NCI-H526 (cell line): ENCODE measurements around the gene MAK.
"Not testable (repeated sequence)": the region's sequence is repeated elsewhere in the genome, so short reads cannot be mapped to it uniquely, and the experiment has no call there.

Experiments used
- DNase-seq, 2 experiments: peaks; one replicate each; lab custom pipeline; 2025; lab: John Stamatoyannopoulos, UW

MAK gene

DNA sequence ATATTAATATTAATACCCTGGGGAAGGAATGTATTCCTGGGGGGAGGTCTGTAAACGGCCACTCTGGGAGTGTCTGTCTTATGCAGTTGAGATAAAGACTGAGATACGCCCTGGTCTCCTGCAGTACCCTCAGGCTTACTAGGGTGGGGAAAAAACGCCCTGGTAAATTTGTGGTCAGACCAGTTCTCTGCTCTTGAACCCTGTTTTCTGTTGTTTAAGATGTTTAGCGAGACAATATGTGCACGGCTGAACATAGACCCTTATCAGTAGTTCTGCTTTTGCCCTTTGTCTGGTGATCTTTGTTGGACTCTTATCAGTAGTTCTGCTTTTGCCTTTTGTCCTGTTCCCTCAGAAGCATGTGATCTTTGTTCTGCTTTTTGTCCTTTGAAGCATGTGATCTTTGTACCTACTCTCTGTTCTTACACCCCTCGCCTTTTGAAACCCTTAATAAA lies 15.5 kb upstream of the MAK start:
- not testable (repeated sequence) for DNase-seq

GRCh38 chr6:10852361-10852960 lies 14.1 kb upstream of the MAK start:
- DNase-seq: no peak

DNA sequence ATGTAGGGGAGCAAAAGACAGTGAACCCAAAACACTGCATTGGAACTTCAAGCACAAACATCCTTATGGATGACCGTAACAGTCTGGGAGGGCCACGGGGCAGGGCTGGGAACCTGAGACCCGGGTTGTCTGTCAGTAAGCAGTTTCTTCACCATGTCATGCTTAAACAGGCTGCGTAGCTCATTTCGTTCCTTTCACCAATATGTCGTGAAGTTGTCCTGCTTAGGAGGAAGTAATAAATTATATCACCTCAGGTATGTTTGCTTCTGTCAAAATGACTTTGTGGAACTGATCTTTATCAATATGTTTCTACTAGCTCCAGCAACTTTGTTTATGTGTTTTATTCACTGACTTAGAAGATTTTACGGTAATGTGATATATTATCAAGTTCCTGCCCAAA lies 12.4 kb upstream of the MAK start:
- no peak for DNase-seq

- no peak for DNase-seq
These were observed 11.6 kb upstream of the MAK start for GRCh38 chr6:10849901-10850300.

- DNase-seq: no peak
These were observed 9.3 kb upstream of the MAK start for GRCh38 chr6:10847684-10848083.

DNA sequence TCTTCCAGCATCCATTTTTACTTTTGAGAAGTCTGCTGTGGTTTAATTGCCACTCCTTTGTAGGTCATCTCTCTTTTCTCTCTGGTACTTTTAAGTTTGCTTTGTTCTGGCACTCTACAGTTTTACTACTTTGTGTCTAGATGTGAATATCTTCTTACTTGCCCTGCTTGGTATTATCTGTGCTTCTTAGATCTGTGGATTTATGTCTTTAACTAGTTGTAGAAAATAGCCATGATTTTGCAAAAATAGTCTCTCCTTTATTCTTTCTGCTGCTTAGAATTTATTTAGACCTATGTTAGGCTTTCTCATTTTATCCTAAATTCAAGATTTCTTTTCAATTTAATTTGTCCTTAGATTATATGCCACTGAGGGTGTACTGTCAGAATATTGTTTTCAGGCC lies 5.2 kb upstream of the MAK start:
- DNase-seq: no peak

DNA sequence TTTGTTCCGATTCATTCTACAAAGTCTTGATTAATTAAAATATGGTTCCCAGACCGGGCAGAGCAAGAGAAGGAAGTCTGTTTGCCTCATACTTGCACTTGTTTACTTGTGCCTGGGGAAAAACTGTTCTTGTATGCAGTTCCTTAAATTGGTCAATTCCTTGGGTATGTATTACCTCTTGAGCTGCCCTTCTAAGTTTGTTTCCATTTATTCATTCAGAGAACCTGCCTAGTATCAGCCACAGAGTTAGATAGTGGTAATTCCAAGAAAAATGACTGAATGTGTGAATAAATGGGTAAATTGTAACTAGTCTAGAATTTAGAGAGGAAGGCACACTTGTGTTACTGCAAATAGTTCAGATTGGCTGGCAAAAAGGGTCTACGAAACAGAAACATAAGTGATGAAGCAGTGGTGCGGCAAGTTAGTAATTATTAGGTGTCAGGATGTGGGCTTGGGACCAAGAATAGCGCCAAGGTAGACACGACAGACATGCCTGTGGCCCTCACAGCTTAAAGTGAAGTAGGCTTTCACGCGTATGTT lies 525 bp upstream of the MAK start:
- DNase-seq: no peak

DNA sequence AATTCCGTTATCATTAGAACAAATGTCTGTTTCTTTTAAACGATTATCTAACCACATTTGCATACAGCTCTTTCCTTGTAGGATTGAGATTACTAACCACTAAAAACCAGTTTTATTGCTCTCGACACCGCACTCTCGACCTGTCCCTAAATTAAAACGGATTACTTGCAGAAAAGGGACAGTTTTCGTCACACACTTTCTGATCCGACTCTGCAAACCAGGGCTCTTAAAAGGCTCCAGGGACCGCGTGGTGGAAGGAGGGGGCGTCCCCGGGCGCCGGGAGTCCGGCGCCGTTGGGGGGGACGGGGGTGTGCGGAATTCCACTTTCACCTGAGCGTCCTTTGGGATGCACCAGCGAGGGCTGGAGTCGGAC lies 731 bp downstream of the MAK start:
- DNase-seq: peak in 1 of 2 experiments; percentile 53

- DNase-seq: no peak
These were observed 1.2 kb downstream of the MAK start for GRCh38 chr6:10837009-10837621.

- DNase-seq: no peak
These were observed 3.5 kb downstream of the MAK start for GRCh38 chr6:10834823-10835222.

DNA sequence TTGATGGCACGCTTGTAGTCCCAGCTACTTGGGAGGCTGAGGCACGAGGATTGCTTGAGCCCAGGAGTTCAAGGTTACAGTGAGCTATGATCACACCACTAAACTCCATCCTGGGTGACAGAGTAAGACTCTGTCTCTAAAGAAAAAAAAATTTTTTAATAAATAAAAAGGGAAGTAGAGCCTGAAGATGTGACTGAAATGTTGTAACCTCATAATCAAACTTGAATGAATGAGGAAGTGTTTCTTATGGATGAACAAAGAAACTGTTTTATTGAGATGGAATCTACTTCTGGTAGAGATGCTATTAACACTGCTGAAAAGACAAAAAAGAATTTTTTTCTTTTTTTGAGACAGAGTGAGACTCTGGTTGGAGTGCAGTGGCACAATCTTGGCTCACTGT lies 6.7 kb downstream of the MAK start:
- no peak for DNase-seq

DNA sequence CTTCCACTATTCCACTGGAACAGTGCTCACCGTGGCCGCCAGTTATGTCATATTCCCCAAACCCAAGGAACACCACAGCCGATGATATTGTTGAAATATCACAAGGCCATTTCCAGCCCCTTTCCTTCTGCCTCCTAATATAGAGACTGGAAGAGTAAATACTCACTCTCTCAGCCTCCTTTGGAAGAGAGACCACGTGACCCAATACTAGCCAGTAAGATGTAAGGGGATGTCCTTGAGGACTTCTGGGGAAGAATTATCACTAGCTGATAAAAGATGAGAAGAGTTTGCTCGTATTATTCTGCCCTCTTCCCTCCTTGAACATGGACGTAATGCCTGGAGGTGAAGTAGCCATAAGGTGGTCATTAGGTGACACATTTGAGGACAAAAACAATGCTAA lies 13.5 kb downstream of the MAK start:
- DNase-seq: no peak

- no peak for DNase-seq
These were observed 14.0 kb downstream of the MAK start for GRCh38 chr6:10824297-10824696.

DNA sequence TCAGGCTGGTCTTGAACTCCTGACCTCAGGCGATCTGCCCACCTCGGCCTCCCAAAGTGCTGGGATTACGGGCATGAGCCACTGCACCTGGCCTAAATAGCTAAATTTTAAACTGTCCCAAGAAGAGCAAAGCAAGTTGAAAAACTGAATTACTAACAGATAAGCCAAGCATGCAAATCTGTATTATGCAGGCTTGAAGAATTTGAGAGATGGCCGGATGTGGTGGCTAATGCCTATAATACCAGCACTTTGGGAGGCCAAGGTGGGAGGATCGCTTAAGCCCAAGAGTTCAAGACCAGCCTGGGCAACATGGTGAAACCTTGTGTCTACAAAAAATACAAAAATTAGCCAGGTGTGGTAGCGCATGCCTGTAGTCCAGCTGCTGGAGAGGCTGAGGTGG lies 24.2 kb downstream of the MAK start:
- not testable (repeated sequence) for DNase-seq

GRCh38 chr6:10809098-10809497 lies 29.2 kb downstream of the MAK start:
- DNase-seq: no peak

GRCh38 chr6:10808376-10808775 lies 30.0 kb downstream of the MAK start:
- no peak for DNase-seq

DNA sequence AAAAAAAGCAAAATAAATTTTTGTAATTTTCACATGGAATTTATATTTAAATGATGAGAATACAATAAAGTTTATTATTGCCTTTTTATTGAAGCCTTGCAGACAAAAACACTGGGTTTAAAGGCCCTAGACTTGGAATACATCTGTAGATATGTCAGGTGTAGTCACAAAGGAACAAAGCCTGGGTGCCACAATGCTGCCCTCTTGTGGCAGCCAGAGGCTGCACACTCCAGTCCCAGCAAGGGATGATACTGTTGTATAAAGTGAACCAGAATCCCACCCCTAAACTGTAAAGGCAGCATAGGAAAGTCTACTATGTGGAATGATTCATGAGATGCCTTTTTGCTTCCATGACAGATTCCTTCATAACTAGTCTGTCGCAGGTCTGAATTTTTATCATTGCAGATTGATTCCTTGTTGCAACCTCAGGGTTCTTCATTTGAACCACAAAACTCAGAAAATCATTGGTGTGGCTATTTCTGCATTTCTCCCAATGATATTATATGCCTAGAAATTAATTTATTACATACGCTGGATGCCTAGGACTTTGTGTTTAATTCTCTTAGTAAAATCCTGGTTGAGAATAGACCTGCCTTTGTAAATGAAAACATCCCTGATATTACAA lies 37.0 kb downstream of the MAK start:
- DNase-seq: peak; percentile 31 to 72

- DNase-seq: no peak
These were observed 37.5 kb downstream of the MAK start for GRCh38 chr6:10800810-10801209.

GRCh38 chr6:10794239-10794638 lies 44.1 kb downstream of the MAK start:
- no peak for DNase-seq

DNA sequence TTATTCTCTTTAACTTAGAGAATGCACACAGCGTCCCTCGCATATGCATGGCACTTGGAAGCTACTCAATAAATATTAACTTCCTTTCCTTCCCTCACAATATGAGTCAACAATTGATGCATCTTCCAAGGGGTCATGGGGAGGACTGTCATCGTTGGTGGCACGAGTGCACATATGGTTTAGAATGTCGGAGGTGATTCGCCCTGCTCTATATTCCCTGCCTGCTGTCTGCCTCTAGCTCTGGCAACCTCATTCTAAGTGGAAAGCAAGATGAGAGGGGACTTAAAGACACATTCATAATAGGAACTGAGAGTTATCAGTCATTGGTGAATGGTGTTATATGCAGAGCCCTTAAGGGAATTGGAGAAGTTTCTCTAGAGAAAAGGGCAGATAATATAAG lies 44.6 kb downstream of the MAK start:
- no peak for DNase-seq

DNA sequence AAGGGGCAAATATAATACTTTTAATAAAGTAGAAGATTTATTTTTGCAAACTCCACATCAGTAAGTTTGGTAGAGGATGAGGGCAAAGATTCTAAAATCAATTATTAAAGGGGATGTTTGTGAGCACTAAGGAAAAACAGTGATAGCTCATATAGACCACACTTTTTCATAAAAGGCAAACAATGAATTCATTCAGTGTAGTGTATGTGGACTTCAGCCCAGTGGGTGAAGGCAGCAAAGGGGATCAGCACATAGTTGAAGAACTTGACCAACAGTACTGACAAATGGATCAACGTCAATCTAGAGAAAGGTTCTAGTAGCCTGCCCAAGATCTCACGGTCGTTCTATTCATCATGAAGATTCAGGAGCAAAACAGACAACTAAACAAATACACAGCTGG lies 45.3 kb downstream of the MAK start:
- no peak for DNase-seq

DNA sequence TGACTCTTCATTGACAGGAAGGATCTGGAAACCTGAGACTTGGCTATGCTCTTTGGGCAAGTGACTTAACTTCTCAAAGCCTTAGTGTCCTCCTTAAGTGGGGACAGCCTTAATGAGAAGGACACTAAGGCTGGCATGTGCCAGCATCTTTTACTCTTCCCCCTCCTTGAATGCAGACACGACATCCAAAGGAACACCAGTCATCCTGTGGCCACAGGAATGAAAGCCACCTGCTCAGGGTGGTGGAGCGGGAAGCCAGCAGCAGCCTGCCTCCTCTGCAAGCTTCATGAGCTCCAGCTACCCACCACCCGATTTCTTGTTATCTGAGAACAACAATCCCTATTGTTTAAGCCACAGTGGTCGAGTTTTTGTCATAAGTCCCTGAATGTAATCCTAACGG lies 46.2 kb downstream of the MAK start:
- no peak for DNase-seq

GRCh38 chr6:10791673-10792072 lies 46.7 kb downstream of the MAK start:
- no peak for DNase-seq

- no peak for DNase-seq
These were observed 59.3 kb downstream of the MAK start for GRCh38 chr6:10779076-10779475.
